ENCODE measurements around the gene FRMPD4.

The FRMPD4 gene

DNA sequence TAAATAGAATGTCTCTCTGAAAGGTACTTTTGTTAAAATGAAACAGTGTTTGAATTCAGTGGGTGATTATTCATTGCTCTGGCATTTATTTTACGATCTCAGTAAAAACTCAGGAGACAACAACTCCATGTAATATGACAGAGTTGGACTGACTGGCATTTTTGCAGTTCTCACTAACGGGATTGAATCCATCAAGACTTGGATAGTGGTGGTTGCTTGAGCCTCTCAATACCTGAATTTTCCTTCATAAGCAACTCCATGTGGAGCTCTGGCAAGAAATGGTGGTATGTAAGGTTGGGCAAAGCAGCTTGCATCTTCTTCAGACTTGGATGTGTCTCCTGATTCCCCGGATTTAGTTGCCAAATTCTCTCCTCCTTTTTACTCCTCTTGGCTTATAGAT, 72.7 kb downstream of the FRMPD4 start:
- no peak for DNase-seq (ENCODE audit: low spot score)

DNA sequence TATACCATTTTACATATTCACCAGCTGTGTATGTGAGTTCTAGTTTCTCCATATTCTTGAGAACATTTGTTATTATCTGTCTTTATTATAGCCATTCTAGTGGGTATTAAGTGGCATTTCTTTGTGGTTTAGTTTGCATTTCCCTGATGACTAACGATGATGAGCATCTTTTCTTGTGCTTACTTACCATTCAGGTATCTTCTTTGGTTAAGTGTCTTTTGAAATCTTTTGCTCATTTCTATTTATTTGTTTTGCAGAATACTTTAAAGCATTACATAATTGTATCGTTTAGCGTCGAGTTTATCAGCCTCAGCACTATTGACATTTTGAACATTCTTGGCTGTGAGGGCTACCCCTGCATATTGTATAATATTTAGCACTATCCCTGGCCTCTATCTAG, 85.4 kb downstream of the FRMPD4 start:
- no peak for DNase-seq (ENCODE audit: low spot score)

DNA sequence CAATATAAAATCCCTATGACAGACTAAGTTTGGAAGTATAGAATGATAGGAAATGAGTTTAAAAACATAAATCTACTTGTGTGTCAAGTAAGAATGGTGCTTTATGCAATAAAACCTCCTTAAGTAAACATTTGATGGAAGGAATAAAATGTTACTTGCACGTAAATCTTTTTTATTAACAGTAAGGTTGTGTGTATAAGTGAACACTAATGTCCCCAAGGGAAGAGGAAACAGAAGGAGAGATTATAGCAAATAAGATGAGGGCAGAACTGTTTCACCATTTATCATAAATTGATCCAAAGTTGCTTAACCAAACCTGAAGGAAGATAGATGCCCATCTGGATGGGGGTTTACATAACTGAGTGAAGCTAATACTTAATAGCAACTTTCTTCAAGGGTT, 86.8 kb downstream of the FRMPD4 start:
- DNase-seq (ENCODE audit: low spot score): no peak

DNA sequence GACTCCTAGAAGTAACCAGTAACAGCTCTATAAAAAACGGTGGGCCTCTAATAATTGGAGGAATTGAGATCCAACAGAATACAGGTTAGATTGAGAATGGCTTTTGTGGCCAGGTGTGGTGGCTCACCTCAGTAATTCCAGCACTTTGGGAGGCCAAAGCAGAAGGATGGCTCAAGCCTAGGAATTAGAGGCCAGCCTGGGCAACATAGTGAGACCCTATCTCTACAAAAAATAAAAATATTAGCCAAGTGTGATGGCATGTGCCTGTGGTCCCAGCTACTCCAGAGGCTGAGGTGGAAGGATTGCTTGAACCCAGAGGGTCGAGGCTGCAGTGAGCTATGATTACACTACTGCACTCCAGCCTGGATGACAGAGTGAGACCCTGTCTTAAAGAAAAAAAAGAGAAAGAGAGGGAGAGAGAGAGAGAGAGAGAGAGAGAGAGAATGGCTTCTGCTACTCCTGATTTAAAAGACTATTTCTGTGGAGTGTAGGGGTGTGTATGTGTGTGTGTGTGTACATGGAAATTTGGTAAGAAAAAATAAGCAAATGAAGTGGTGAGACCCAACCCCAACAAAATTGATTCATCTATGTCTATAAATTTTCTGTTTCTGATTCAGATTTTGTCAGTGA, 89.3 kb downstream of the FRMPD4 start:
- DNase-seq (ENCODE audit: low spot score): no peak

DNA sequence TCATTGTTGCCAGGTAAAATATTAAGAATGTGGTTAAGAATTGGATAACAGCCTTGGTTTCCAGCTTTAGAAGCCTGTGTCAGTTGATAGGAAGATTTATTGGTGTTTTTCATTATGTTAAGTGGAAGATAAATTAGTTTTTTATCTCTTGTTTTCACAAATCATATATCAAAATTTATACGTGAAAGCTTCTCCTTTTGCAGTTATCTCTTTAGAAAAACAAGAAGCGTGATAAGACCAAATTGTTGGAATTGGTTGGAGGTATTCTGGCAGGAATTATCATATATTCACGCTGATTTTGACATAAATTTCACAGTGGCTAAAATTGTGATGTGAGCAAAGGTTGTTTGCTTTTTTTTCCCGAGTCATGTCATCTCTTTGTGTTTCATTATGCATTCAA, 90.6 kb downstream of the FRMPD4 start:
- no peak for DNase-seq (ENCODE audit: low spot score)

DNA sequence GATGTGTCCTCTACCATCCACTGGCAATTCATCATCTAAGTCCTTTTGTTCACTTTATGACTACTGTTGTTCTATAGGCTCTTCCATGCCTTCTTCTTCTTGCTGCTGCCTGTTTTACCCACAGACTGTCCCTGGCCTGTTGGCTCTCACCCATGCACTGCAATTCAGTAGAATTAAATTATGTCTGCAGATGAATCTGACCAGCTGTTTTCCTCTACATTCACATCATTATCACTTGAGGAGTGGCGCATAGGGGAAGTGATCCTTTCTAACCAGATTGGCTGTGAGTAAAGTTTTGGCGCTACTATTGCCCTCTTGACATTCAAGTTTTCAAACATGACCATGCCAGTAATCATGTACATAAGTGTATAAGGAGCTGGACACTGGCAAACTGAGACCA, 91.7 kb downstream of the FRMPD4 start:
- DNase-seq (ENCODE audit: low spot score): no peak

DNA sequence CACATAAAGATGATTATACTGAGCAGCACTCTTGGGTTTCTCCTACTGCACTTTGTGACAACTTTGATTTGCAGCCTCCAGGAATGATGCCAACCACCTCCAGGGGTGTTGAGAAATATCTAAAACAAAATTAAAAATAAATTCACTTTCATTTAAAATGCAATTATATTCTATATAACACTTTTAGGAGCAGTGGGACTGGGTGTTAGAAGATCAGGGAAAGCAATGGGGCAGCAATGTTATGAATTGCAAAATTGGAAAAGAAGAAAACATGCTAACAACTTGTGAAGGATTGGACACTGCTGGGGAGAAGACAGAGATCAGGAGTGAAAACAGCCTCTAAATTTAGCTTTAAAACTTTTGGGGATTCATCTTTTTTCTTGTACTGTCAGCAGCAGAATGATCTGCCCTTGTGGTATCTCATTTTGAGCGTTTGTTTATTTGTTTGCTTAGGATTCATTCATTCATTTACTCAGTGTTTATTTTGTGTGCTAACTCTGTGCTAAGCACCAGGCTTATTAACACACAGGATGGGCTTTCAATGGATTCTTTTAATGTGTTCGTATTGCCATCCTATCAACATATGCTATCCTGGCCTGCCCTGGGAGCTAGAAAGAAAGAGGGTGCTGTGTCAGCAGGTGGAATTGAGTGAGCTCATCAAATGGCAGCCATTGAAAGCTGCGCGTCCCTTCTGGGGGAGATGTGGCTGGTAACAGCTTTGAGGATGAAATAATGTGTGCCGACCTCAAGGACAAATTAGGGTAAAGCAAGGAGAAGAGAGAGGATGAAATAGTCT, 96.5 kb downstream of the FRMPD4 start:
- DNase-seq (ENCODE audit: low spot score): no peak

DNA sequence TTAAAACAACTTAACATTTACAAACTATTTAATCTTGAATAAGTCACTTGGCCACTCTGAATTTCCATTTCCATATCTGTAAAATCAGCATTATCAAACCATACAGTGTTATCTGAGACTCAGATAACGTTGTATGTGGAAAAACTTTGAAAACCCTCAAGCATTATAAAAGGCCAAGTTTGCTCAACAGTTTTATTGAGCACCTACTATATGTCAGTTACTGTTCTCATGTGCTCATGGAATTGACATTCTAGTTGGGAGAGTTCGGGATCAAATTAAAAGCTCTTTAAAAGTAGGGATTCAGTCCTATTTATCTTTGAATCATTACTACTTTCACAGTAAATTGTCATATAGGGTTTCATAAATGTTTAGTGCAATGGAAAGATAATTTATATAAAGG, 97.9 kb downstream of the FRMPD4 start:
- DNase-seq (ENCODE audit: low spot score): no peak

DNA sequence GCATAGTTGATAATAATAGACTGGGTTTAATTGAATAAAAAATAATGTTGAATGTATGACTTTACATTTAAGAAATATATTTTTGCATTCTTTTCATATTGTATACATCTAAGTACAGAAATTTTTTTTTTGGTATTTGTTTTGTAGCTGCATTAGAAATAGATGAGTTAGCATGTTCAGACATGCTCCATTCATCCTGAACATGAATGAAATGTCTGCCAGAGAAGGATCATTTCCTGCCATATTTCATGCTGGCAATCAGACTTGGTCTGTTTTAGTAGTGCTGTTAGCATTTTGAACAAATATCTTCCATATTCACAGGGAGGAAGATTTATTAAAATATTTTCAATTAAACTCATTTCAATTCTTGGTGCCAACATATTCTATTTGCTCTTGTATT, 98.9 kb downstream of the FRMPD4 start:
- DNase-seq (ENCODE audit: low spot score): no peak

DNA sequence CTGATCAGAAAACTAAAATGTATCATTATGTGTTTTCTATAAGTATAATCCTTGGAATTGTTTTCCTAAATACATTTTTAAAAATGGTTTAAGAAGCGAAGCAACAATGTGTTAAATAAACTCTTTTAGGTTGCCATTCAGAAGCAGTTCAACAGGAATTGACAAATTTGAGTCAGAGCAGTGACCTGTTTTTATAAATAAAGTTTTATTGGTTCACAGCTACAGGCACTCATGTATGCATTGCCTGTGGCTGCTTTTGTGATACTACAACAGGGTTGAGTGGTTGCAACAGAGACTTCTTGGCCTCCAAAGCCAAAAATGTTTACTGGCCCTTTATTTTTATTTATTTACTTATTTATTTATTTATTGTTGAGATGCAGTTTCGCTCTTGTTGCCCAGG, 99.5 kb downstream of the FRMPD4 start:
- no peak for DNase-seq (ENCODE audit: low spot score)

DNA sequence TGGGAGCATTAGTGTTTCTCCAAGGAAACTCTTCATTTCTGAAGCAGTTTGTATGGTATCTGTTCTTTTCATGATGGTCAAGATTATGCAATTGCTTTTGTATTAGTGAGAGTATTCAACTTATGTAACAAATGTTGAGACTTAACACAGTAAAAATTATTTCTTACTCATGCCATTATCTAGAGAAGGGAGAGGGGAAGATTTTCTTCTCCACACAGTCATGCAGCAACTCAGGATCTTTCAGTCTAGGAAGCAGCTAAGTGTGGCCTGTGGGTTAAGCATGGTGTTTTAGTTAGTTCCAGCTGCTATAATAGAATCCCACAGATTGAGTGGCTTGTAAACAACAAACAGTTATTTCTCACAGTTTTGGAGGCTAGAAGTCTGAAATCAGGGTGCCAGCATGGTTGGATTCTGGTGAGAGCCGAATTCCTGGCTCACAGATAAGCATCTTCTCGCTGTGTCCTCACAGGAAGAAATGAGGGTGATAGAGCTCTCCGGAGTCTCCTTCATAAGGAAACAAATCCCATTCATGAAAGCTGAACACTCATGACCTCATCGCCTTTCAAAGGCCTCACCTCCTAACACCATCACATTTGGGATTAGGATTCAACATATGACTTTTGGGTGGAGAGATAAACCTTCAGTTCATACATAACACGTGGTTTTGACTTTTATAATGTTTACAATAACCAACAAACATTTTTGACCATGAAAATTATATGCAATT, 101.2 kb downstream of the FRMPD4 start:
- no peak for DNase-seq (ENCODE audit: low spot score)

DNA sequence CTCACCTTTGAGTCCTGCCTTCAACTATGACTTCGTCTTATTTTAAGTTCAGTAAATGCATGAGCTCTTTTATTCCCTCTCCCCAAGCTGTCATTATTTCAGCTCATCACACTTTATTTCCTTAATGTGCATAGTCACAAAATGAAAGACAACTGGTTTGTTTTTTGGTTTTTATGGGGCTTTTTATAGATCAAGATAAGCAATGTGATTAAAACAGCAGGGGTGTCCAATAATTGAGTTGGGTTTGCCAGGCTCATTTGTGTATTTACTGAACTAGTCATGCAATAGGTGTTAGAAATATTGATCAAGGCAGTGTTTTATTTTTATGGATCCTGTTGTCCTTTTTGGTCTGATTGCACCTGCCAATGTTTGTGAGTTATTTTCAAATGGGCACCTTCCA, 102.2 kb downstream of the FRMPD4 start:
- DNase-seq (ENCODE audit: low spot score): no peak

DNA sequence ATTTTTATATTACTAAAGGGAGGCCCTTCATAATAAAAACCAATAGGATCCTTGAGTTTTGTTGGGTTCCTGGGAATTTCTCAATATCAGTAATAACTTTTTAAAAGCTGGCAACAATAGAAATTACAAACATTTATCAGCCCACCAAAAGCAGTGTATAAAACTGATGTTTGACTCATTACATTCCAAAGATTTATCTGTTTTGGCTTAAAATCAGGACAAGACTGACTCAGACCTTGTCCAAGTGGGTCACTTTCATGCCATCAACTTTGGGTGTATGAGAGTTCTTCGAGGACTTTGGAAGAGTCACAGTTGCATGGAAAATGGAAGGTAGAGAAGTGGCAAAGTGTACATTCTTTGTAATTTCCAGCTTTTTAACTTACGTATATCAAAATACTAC, 102.8 kb downstream of the FRMPD4 start:
- DNase-seq (ENCODE audit: low spot score): no peak

DNA sequence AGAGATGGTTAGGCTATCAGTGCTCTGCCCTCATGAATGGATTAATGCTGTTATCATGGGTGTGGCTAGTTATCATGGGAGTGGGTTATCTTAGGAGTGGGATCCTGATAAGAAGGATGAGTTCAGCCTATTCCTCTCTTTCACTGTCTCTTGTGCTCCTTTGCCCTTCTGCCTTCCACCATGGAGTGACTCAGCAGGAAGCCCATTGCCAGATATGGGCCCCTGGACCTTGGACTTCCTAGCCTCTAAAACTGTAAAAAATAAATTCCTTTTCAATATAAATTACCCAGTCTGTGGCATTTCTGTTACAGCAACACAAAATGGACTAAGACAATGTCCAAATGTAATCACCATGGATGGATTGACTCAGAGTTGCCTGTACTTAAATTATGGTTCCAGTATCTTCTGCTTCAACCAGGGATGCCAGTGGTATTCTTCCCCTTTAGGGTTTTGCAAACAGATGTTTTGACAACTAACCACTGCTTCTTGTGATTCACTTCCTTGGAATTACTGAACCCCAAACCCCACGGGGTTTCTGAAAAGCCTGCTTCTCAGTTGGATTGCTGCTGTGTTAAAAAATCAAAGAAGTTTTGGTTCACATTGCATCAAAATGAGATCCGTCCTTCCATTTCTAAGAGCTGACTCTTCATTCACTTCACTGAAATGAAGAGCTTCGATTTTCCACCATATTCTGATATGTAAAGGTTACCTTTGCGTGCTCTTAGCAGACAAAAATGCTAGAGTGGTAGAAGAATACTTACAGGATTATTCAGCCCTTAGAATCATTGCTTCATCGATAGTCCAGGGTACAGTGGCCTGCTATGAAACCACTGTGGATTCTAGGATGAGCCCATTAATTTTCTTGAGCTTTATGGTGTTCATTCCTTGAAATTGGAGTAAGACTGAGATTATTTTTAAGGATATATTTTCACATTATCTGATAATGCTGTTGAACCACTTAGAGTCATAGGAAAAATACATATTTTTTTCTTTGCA, 107.7 kb downstream of the FRMPD4 start:
- no peak for DNase-seq (ENCODE audit: low spot score)

DNA sequence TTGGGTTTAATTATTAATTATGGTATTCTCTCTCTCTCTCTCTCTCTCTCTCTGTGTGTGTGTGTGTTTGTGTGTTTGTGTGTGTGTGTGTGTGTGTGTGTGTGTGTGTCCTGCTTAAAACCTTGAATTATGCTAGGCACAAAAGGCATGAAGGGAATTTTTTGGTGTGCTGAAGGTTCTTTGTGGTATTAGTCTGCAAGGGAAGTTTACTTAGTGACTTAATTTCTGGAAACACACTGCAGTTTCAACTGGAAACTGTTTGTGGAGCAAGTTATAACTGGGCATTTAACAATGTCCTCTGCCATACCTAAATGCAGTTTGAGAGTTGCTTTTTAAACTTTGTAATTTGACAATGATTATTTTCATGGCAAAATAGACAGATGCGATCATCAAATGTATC, 111.7 kb downstream of the FRMPD4 start:
- no peak for DNase-seq (ENCODE audit: low spot score)

DNA sequence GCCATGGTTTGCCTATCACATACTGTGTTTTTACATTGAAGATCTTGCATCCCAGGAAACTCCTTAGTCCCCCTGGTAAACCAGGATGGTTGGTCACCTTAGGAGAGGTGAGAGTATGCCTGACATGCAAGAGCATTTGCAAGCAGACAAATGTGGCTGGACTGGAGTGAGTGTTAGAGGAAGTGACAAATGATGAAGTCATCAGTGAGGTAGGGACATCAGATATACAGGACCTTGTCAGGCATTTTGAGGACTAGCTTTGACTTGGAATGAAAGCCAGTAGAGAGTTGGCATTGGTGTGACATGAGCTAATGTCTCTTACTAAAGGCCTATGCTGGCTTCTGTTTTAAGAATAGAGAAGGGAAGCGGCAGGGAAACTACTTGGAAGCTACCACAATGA, 124.9 kb downstream of the FRMPD4 start:
- no peak for DNase-seq (ENCODE audit: low spot score)

DNA sequence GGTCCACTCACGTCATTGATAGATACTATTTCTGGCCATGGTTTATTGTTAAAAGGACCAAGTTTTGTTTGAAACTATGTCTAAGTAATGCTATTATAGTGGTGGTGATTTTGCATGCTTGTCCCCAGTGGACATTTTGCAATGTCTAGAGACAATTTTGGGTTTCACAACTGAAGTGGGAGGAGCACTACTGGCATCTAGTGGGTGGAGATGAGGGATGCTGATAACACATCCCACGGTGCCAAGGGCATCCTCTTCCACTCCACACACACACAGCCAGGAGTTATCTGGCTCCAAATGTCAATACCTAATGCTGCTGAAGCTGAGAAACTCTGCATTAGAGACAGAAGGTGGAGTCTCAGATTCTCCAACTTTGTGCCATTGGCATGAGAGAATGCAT, 131.2 kb downstream of the FRMPD4 start:
- DNase-seq (ENCODE audit: low spot score): no peak

DNA sequence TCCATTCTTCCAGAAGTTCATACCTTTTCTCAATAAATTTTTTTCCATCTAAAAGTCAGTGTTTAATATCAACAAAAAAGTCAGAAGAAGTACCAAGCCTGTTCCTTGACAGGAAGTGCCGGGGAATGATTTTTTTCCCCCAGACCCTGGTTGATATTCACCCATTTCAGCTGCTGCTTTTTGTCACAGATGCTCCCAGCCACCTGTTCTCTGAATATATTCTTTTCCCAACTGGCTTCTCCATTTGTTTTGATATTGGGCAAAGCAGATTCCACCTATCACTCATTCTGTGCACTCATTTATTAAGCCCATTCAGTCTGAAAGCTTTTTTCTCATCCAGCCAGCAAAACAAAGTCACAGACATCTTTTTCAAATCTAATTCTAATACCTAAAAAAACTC, 139.9 kb downstream of the FRMPD4 start:
- DNase-seq (ENCODE audit: low spot score): no peak

DNA sequence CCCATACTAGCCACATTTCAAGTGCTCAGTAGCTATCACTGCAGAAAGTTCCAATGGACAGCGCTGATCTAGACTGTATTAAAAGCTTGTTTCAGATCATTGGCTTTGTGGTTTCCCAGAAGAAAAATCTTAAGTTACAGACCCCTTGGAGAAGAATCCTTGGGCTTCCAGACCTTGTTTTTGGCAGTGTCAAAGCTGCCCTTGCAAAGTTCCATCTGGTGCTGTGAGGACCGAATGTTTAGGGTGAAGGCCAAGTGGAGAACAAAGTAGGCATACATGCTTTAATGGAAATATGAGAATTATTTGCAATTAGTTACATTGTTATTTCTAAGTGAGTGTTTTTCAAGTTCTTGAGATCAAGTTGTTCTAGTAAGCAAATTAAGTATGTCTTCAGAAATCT, 144.7 kb downstream of the FRMPD4 start:
- no peak for DNase-seq (ENCODE audit: low spot score)

DNA sequence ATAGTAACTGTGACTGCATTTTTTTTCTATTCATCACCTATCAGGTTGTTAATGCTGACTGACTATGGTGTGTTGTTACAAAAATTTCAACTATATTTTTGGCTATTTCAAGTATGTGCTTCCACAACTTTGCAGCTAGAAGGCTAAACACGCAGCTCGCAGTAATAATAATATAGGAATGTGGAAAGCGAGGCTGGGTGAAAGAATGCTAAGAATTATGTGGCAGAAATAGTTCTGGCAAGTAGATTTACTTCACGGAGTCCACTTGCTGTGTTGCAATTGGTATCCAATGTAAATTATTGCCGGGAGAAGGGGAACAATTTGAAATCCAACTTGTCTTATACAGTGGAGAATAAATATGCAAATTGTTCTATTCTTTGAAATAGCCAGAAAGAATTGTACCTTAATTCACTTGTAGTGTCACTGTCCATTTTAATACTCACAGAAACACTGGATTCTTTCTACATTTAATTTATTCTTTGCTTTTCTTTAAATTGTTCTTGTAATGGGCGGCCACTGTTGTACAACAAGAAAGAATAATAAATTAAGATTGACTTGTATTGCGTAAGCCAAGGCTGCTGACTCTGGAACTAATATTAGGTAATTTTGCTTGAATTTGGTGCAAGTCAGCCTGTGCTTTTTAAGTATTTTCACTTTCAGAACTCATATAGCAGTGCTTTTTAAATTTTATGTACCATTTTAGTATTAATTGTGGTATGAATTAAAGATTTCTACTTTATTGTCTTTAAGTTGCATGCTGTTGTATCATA, 154.9 kb downstream of the FRMPD4 start:
- no peak for DNase-seq (ENCODE audit: low spot score)

DNA sequence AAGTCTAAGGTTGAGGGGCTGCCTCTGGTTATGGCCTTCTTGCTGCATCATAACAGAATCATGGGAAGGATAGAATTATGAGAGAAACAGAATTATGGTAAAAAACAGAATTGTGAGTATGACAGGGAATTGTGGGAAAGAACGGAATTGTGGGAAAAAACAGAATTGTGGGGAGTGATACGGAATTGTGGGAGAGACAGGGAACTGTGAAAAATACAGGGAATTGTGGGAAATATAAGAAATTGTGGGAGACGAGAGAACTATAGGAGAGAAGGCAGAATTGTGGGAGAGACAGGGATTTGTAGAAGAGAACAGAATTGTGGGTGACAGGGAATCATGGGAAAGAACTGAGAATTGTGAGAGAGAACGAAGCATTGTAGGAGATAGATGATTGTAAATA, 159.1 kb downstream of the FRMPD4 start:
- no peak for DNase-seq (ENCODE audit: low spot score)

Data from CD4-positive, alpha-beta T cell treated with Interleukin-15 for 4 hours (primary cell).